T-cell (primary cell): ENCODE data around the gene CTNNA1. TPM values are rescaled to one million over a fixed set of nuclear protein-coding genes. Genes with fewer than 3 reads are reported as not detected.

Experiments used
- ATAC-seq, 4 experiments: fragments of 200-7000 bp in 3 of 4; fragments of 150-1000 bp in 1 of 4; cut with Tn5 transposase; replicated peaks in 1 of 4; 1 replicate in 3 of 4; 2 replicates in 1 of 4; pipeline ENCODE4 v1.10.0; 2021; ENCODE audit warnings: moderate library complexity in 3 of 4, mild to moderate bottlenecking in 2 of 4, moderate number of reproducible peaks in 1 of 4
- CTCF ChIA-PET, 2 donors: fragments of 300-600 bp; sonication (Branson Sonifier 250); formaldehyde crosslinking; loops; one replicate each; lab custom pipeline; 2022; ENCODE audit warnings: antibody characterized with exemption in 2 of 2; lab: Charles Lee
- POLR2A ChIA-PET, 2 donors: fragments of 300-600 bp; sonication (Branson Sonifier 250); formaldehyde crosslinking; loops; one replicate each; lab custom pipeline; 2022; ENCODE audit warnings: antibody characterized with exemption in 2 of 2; lab: Charles Lee
- DNase-seq, 35 experiments: peaks; one replicate each; pipeline versions ENCODE4 v3.0.0 to v3.0.0-alpha.2; 2013 to 2023
- H3K27ac ChIP-seq: one replicate; pipeline ENCODE4 v1.5.1; 2013; ENCODE audit warnings: low read length
- H3K27me3 ChIP-seq, 2 experiments: replicated peaks in 1 of 2; 1 replicate in 1 of 2; 2 replicates in 1 of 2; pipeline versions ENCODE4 v1.6.1 to v1.7.0; 2013; ENCODE audit warnings: low read length in 1 of 2, mixed read lengths in 1 of 2; ENCODE audit not compliant: control insufficient read depth in 2 of 2, insufficient read depth in 2 of 2; ENCODE audit errors: extremely low read depth in 1 of 2
- H3K36me3 ChIP-seq, 2 donors: 1 replicate in 1 of 2; 2 replicates in 1 of 2; pipeline versions ENCODE4 v1.6.1 to v1.7.0; 2013; ENCODE audit warnings: low read length in 1 of 2; ENCODE audit not compliant: control insufficient read depth in 2 of 2, insufficient read depth in 1 of 2; ENCODE audit errors: extremely low read depth in 1 of 2
- H3K4me1 ChIP-seq, 2 experiments: 1 replicate in 1 of 2; 2 replicates in 1 of 2; pipeline versions ENCODE4 v1.6.1 to v1.7.0; 2013; ENCODE audit warnings: low read length in 2 of 2, mixed read lengths in 1 of 2; ENCODE audit not compliant: insufficient read depth in 2 of 2, control insufficient read depth in 1 of 2; ENCODE audit errors: extremely low read depth in 1 of 2
- H3K4me3 ChIP-seq, 2 donors: 1 replicate in 1 of 2; 2 replicates in 1 of 2; pipeline versions ENCODE4 v1.5.1 to v1.7.0; 2013; ENCODE audit warnings: mild to moderate bottlenecking in 2 of 2, low read length in 1 of 2, moderate library complexity in 1 of 2; ENCODE audit not compliant: control insufficient read depth in 1 of 2; ENCODE audit errors: extremely low read depth in 1 of 2
- H3K9me3 ChIP-seq: 2 replicates; pipeline ENCODE4 v1.7.0; 2013
- H3K27ac Mint-ChIP-seq, 2 donors: one replicate each; pipeline ENCODE4 v1.8.0; 2020 to 2021; ENCODE audit warnings: mild to moderate bottlenecking in 2 of 2, mixed read lengths in 2 of 2
- H3K27me3 Mint-ChIP-seq, 2 donors: one replicate each; pipeline ENCODE4 v1.8.0; 2021 to 2022; ENCODE audit warnings: mixed read lengths in 2 of 2
- H3K36me3 Mint-ChIP-seq: one replicate; pipeline ENCODE4 v1.8.0; 2021; ENCODE audit warnings: mixed read lengths
- H3K4me1 Mint-ChIP-seq, 3 donors: one replicate each; pipeline ENCODE4 v1.8.0; 2020 to 2022; ENCODE audit warnings: mixed read lengths in 3 of 3, mild to moderate bottlenecking in 1 of 3
- H3K4me3 Mint-ChIP-seq, 3 donors: one replicate each; pipeline ENCODE4 v1.8.0; 2020 to 2022; ENCODE audit warnings: mild to moderate bottlenecking in 3 of 3, mixed read lengths in 3 of 3, moderate library complexity in 3 of 3
- H3K9me3 Mint-ChIP-seq, 3 donors: one replicate each; pipeline ENCODE4 v1.8.0; 2020 to 2022; ENCODE audit warnings: mixed read lengths in 3 of 3
- WGBS: methylation state at CpG from one replicate; pipeline ENCODE4 v1.1.5; 2013; ENCODE audit warnings: missing lambda C conversion rate; ENCODE audit not compliant: insufficient coverage; 5-methylcytosine and 5-hydroxymethylcytosine counted together
- total RNA-seq, 35 experiments: library from RNA in 6 of 35; stranded (reverse) in 6 of 35; fragments of 120-200 nt in 1 of 35; gene quantifications; one replicate each; pipeline versions ENCODE4 v1.2.1 to v1.2.4 and lab custom pipeline; 2013 to 2026

CTNNA1 gene
- total RNA-seq, 5 donors from 2014 or later (not counting 1 experiment from before 2014, with no cell fraction given), result 13.5 to 33.3 (median 18.5) TPM

DNA sequence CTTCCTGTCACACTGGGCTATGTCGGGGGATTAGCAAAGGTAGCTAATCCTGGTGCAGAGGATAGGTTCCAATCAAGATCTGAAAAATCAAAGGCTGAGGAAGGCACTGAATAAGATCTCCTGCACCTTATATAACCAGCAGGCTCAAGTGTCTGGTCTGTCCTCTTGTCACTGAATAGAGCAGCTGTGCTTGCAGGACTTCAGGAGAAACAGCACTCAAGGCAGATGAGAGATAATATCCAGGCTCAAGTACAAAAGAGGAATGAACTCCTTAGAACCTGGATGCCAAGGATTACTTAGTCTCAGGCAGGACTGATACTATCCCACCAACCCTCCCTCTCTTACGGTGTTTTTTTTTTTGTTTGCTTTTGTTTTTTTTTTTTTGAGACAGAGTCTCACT lies 230.8 kb downstream of the CTNNA1 start:
- no peak overlapping the region for H3K4me3 ChIP-seq
- H3K27me3 ChIP-seq, result no peaks in the 10 kb centered on the region
- Mint-ChIP-seq H3K4me1 (peaks cover 34 to 40% (median 39%) of the 10 kb centered on the region in 3 donors), H3K36me3 (peaks cover 9% of the 10 kb centered on the region), H3K9me3 (no peaks in the 10 kb centered on the region), H3K27ac (no peak overlapping the region), H3K27me3 (peaks cover 0 to 6% of the 10 kb centered on the region in 2 donors), H3K4me3 (no peak overlapping the region)
- DNase-seq (no peak), ATAC-seq (no peak)
- ChIA-PET CTCF (no interaction called here), POLR2A (no interaction called here)
- peaks cover 20 to 33% of the 10 kb centered on the region in 2 experiments for H3K4me1 ChIP-seq
- no peak overlapping the region for H3K27ac ChIP-seq
- 100% methylated on average over 1 of the region's 2 CpGs for WGBS
- no peaks in the 10 kb centered on the region for H3K9me3 ChIP-seq
- no peaks in the 10 kb centered on the region for H3K36me3 ChIP-seq

Other genes starting within 250 kb of the CTNNA1 start
- 100 to 1,000 TPM in 1 of 5 donors, 10 to 100 TPM in 4; 40.1 to 115 (median 43.2) TPM for gene ETF1, start 210.2 kb upstream of the CTNNA1 start, total RNA-seq
- 100 to 1,000 TPM; 148 to 299 (median 162) TPM for gene HSPA9, start 178.0 kb upstream of the CTNNA1 start, total RNA-seq
- gene LRRTM2, start 121.9 kb downstream of the CTNNA1 start, total RNA-seq, result under 1 TPM in 4 of 5 donors, not detected in 1; 0.03 to 0.33 (median 0.16) TPM